ENCODE measurements around the gene PTGES2.

- TF ChIP-seq POLR2A (IDR thresholded peaks at IDR 0.05; ENCODE audit: low read depth, low read length) (no peak), TAF1 (IDR thresholded peaks at IDR 0.05; ENCODE audit: borderline replicate concordance, low read depth, low read length) (no peak), POLR2AphosphoS5 (IDR thresholded peaks at IDR 0.05; ENCODE audit: low read depth, low read length) (no peak)
Observed at GRCh38 chr9:128143525-128144238, 16.2 kb upstream of the PTGES2 start.
